Measurements from ENCODE around the gene ESYT3.
"Not testable (repeated sequence)": the region's sequence is repeated elsewhere in the genome, so short reads cannot be mapped to it uniquely, and the experiment has no call there.

ESYT3 gene

DNA sequence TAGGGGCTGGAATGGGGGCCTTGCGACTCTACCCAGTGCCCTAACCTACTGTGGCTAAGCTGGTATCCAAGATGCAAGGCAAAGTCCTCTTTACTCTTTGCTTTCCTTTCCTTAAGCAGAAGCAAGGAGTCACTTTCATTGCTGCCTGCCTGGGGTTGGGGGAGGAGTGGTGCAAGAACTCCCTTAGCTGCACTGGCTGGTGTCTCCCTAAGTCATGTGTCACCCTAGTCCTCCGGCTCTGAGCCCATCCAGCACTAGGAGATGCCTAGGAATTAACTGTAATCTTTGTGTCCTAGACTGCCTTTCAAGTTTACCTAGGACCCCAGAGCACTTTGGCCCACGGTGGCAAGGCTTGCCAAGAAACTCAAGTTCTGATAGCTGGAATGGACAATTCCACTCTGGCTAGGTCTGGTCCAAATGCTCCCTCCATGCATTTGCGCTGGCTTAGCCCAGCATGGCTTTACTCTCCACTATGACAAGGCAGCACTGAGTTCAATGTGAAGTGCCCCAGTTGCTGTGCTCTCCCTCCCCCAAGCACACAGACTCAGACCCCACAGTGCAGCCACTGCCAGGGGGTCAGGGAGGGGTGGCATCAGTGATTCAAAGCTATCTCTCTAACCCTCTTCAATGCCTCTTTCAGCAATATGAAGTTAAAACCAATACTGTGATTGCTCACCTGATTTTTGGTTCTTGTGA is 58.7 kb downstream of the ESYT3 start:
- no peak overlapping the region for H3K27ac ChIP-seq
- no peak for TF ChIP-seq CTCF (IDR thresholded peaks at IDR 0.05)
- peaks cover 0 to 15% (median 0%) of the 10 kb centered on the region in 4 donors for H3K4me1 ChIP-seq
- no peak overlapping the region for H3K4me3 ChIP-seq
- no peak for DNase-seq
- no peaks in the 10 kb centered on the region for H3K27me3 ChIP-seq
- peaks cover 0 to 9% (median under 1%) of the 10 kb centered on the region in 3 donors for H3K9me3 ChIP-seq
- intact Hi-C loops (cut with DNase I; ENCODE audit: low total_unique reads), result no loop called here
- peaks cover 0 to 31% (median 24%) of the 10 kb centered on the region in 3 donors for H3K36me3 ChIP-seq

- Histone ChIP-seq H3K4me3 (no peak overlapping the region), H3K9me3 (peaks cover 0 to under 1% (median 0%) of the 10 kb centered on the region in 3 donors), H3K27me3 (no peaks in the 10 kb centered on the region), H3K27ac (no peak overlapping the region), H3K36me3 (peaks cover 0 to 37% (median 31%) of the 10 kb centered on the region in 3 donors), H3K4me1 (peaks cover 0 to 15% (median 0%) of the 10 kb centered on the region in 4 donors)
- intact Hi-C loops (cut with DNase I; ENCODE audit: low total_unique reads), result no loop called here
- TF ChIP-seq CTCF (IDR thresholded peaks at IDR 0.05), result no peak
- no peak for DNase-seq
Measured at GRCh38 chr3:138493804-138494606, 59.6 kb downstream of the ESYT3 start.

DNA sequence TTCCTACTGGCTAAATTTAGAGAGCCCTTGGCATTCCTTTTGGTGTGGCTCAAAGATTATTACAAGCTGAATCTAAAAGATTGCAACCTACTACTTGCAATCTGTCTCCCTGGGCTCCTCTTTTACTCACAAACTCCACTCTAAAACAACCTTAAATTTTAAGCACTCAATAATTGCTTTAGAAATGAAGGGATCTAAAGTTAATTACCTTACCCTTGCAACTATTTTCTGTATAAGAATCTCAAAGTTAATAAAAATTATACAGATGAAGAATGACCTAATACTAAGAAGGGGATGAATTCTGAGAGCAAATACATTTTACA is 60.2 kb downstream of the ESYT3 start:
- Histone ChIP-seq H3K27ac (no peak overlapping the region), H3K27me3 (no peaks in the 10 kb centered on the region), H3K4me1 (peaks cover 0 to 15% (median 0%) of the 10 kb centered on the region in 4 donors), H3K36me3 (peaks cover 3 to 43% (median 36%) of the 10 kb centered on the region in 3 donors), H3K9me3 (no peaks in the 10 kb centered on the region), H3K4me3 (no peak overlapping the region)
- TF ChIP-seq CTCF (IDR thresholded peaks at IDR 0.05), result no peak
- intact Hi-C loops (cut with DNase I; ENCODE audit: low total_unique reads), result no loop called here
- no peak for DNase-seq

GRCh38 chr3:138495638-138496037 is 61.2 kb downstream of the ESYT3 start:
- H3K27ac ChIP-seq; DNase-seq; H3K27me3 ChIP-seq; H3K4me1 ChIP-seq; intact Hi-C loops (cut with DNase I; ENCODE audit: low total_unique reads); H3K9me3 ChIP-seq; H3K4me3 ChIP-seq: not testable (repeated sequence)
- peaks cover 11 to 48% (median 44%) of the 10 kb centered on the region in 3 donors for H3K36me3 ChIP-seq

- Histone ChIP-seq H3K36me3 (peaks cover 11 to 48% (median 44%) of the 10 kb centered on the region in 3 donors), H3K27ac (no peak overlapping the region), H3K9me3 (no peaks in the 10 kb centered on the region), H3K4me3 (no peak overlapping the region), H3K4me1 (peaks cover 0 to under 1% (median 0%) of the 10 kb centered on the region in 4 donors), H3K27me3 (no peaks in the 10 kb centered on the region)
- TF ChIP-seq CTCF (IDR thresholded peaks at IDR 0.05), result no peak
- DNase-seq, result no peak
- intact Hi-C loops (cut with DNase I; ENCODE audit: low total_unique reads), result no loop called here
Measured at GRCh38 chr3:138496436-138496835, 62.0 kb downstream of the ESYT3 start.

GRCh38 chr3:138497021-138497420 is 62.6 kb downstream of the ESYT3 start:
- no peak for TF ChIP-seq CTCF (IDR thresholded peaks at IDR 0.05)
- H3K4me1 ChIP-seq, result no peaks in the 10 kb centered on the region
- H3K36me3 ChIP-seq, result peaks cover 11 to 44% (median 44%) of the 10 kb centered on the region in 3 donors
- no peak for DNase-seq
- H3K9me3 ChIP-seq, result no peaks in the 10 kb centered on the region
- H3K4me3 ChIP-seq, result no peak overlapping the region
- intact Hi-C loops (cut with DNase I; ENCODE audit: low total_unique reads), result no loop called here
- H3K27ac ChIP-seq, result no peak overlapping the region
- H3K27me3 ChIP-seq, result no peaks in the 10 kb centered on the region

Data from tibial artery (tissue), 4 donors.